Right ventricle myocardium superior (tissue), 1 donor: ENCODE data around the gene IGF2R. TPM values are rescaled to one million over a fixed set of nuclear protein-coding genes. Genes with fewer than 3 reads are reported as not detected.

Source experiments
- ATAC-seq: fragments of 200-7000 bp; cut with Tn5 transposase; one replicate; pipeline ENCODE4 v1.9.1; 2020; ENCODE audit warnings: mild to moderate bottlenecking; ENCODE audit not compliant: poor library complexity
- DNase-seq: peaks from one replicate; pipeline ENCODE4 v3.0.0-alpha.2; 2020
- intact Hi-C: fragments of 100-400 bp; cut with DNase I; formaldehyde crosslinking; loops from one replicate; pipeline ENCODE4 v1.11.2; 2022
- total RNA-seq: library from RNA; stranded (reverse); fragmentation: NEBNext Ultra II Directional; extraction: Animal tissue kit (Norgen Biotek cat#: 25700); gene quantifications from one replicate; pipeline ENCODE4 v1.2.1, GENCODE V29; 2021
- donor health status: DM: no; HTN: yes; CAD: no; lungs with severe emphysema.

The IGF2R gene
- total RNA-seq, 1 donor from 2014 or later, result 68.4 TPM

- intact Hi-C loops, result no loop called here
- ATAC-seq (no peak), DNase-seq (no peak)
These were observed 38.3 kb downstream of the IGF2R start for GRCh38 chr6:160007145-160007544.

GRCh38 chr6:160007611-160008010 is 38.7 kb downstream of the IGF2R start:
- DNase-seq (no peak), ATAC-seq (no peak)
- intact Hi-C loops, result no loop called here

- ATAC-seq, result peak; percentile 63
- intact Hi-C loops, result no loop called here
- peak; percentile 69 for DNase-seq
These were observed 41.2 kb downstream of the IGF2R start for GRCh38 chr6:160010067-160010466.

- intact Hi-C loops, result no loop called here
These were observed 45.3 kb downstream of the IGF2R start for GRCh38 chr6:160013987-160014868.

GRCh38 chr6:160014869-160015182 is 45.9 kb downstream of the IGF2R start:
- intact Hi-C loops, result no loop called here
- DNase-seq (no peak), ATAC-seq (no peak)

More at GRCh38 chr6:160013987-160014868, 45.3 kb downstream of the IGF2R start:
- DNase-seq (no peak), ATAC-seq (no peak)

- intact Hi-C loops, result no loop called here
- no peak for DNase-seq
- ATAC-seq, result peak; percentile 27
These were observed 47.1 kb downstream of the IGF2R start for GRCh38 chr6:160015778-160016684.

- intact Hi-C loops, result no loop called here
- DNase-seq (no peak), ATAC-seq (no peak)
These were observed 53.2 kb downstream of the IGF2R start for GRCh38 chr6:160022101-160022500.

- no peak for DNase-seq
- no peak for ATAC-seq
- intact Hi-C loops, result no loop called here
These were observed 53.9 kb downstream of the IGF2R start for GRCh38 chr6:160022793-160023192.

GRCh38 chr6:160024152-160024551 is 55.3 kb downstream of the IGF2R start:
- ATAC-seq (no peak), DNase-seq (no peak)
- intact Hi-C loops, result no loop called here

GRCh38 chr6:160027076-160027475 is 58.2 kb downstream of the IGF2R start:
- no peak for DNase-seq
- intact Hi-C loops, result no loop called here
- ATAC-seq, result no peak

- DNase-seq (no peak), ATAC-seq (no peak)
- intact Hi-C loops, result no loop called here
These were observed 59.0 kb downstream of the IGF2R start for GRCh38 chr6:160027931-160028330.

- ATAC-seq, result no peak
- intact Hi-C loops, result no loop called here
- no peak for DNase-seq
These were observed 59.8 kb downstream of the IGF2R start for GRCh38 chr6:160028487-160029275.

- ATAC-seq, result no peak
- intact Hi-C loops, result no loop called here
- DNase-seq, result no peak
These were observed 60.6 kb downstream of the IGF2R start for GRCh38 chr6:160029525-160029924.

- intact Hi-C loops, result no loop called here
- ATAC-seq, result peak; percentile 95
- DNase-seq, result peak; percentile 92
These were observed 61.2 kb downstream of the IGF2R start for GRCh38 chr6:160030103-160030502.

- ATAC-seq (no peak), DNase-seq (no peak)
- intact Hi-C loops, result no loop called here
These were observed 62.6 kb downstream of the IGF2R start for GRCh38 chr6:160031442-160031841.

- no peak for DNase-seq
These were observed 63.0 kb downstream of the IGF2R start for GRCh38 chr6:160031871-160032270.

GRCh38 chr6:160032538-160032937 is 63.7 kb downstream of the IGF2R start:
- ATAC-seq, result no peak
- intact Hi-C loops, result no loop called here
- DNase-seq, result no peak

More at GRCh38 chr6:160031871-160032270, 63.0 kb downstream of the IGF2R start:
- intact Hi-C loops, result no loop called here
- no peak for ATAC-seq

- intact Hi-C loops, result no loop called here
- DNase-seq (no peak), ATAC-seq (no peak)
These were observed 65.4 kb downstream of the IGF2R start for GRCh38 chr6:160034036-160034930.
